K562 (cell line): ENCODE results near the gene GLIS2. TPM values are rescaled to one million over a fixed set of nuclear protein-coding genes. Genes with fewer than 3 reads are reported as not detected.

Experiments
- BACH1 ChIP-seq: fragments of 200-800 bp; sonication (Bioruptor generic); IDR thresholded peaks from 2 replicates; pipeline ENCODE4 v1.6.1; 2016; ENCODE audit warnings: missing genetic modification characterization, missing compliant biosample characterization
- CBFA2T3 ChIP-seq: fragments of 450-650 bp; IDR thresholded peaks from 2 replicates; pipeline ENCODE4 v1.6.1; 2017
- CHD4 ChIP-seq: fragments of 200-600 bp; sonication (generic); IDR thresholded peaks from 3 replicates; pipeline ENCODE4 v1.6.1; 2012; ENCODE audit warnings: low read depth, mild to moderate bottlenecking, mixed read lengths, low read length, inconsistent platforms; ENCODE audit not compliant: insufficient read depth, insufficient replicate concordance, poor library complexity, severe bottlenecking
- CXXC5 ChIP-seq: fragments of 250-450 bp; sonication (Bioruptor Pico); IDR thresholded peaks from 2 replicates; pipeline ENCODE4 v1.8.0; 2022; ENCODE audit warnings: inconsistent platforms, mild to moderate bottlenecking, moderate library complexity
- MBD2 ChIP-seq: sonication (generic); IDR thresholded peaks from 2 replicates; pipeline ENCODE4 v1.6.1; 2016; ENCODE audit warnings: low read depth, borderline replicate concordance
- NFIX ChIP-seq: fragments of 250-450 bp; sonication (Bioruptor Pico); IDR thresholded peaks from 2 replicates; pipeline ENCODE4 v1.4.0; 2020; ENCODE audit warnings: low read depth, mild to moderate bottlenecking, moderate library complexity
- POLR2H ChIP-seq: IDR thresholded peaks from 2 replicates; pipeline ENCODE4 v1.6.1; 2016; ENCODE audit warnings: missing genetic modification characterization, low read depth, mild to moderate bottlenecking, control low read depth, missing compliant biosample characterization, moderate library complexity
- RBFOX2 ChIP-seq: fragments of 200-400 bp; formaldehyde crosslinking; IDR thresholded peaks from 2 replicates; pipeline ENCODE4 v1.6.1; 2017; ENCODE audit warnings: low read depth, mild to moderate bottlenecking, low read length, moderate library complexity
- RBM15 ChIP-seq: fragments of 200-400 bp; formaldehyde crosslinking; IDR thresholded peaks from 2 replicates; pipeline ENCODE4 v1.6.1; 2018; ENCODE audit warnings: mild to moderate bottlenecking, low read length, moderate library complexity; ENCODE audit not compliant: insufficient read depth
- ZNF134 ChIP-seq: fragments of 250-450 bp; sonication (Bioruptor Pico); conservative IDR thresholded peaks from 2 replicates; pipeline ENCODE4 v1.4.0; 2020
- ZNF24 ChIP-seq: fragments of 450-650 bp; IDR thresholded peaks from 2 replicates; pipeline ENCODE4 v1.6.1; 2016
- polyA plus RNA-seq, 8 experiments: library from polyadenylated mRNA; depleted of rRNA in 4 of 8; stranded (reverse) in 5 of 8; unstranded in 3 of 8; fragments of >200 nt; fragmentation: Nextera tagmentation in 2 of 8; fragmentation: Illumina TruSeq in 1 of 8; extraction: Ambion mirVana in 2 of 8; extraction: Trizol in 1 of 8; gene quantifications; 2 replicates each; pipeline versions ENCODE4 v1.2.1 to v1.2.3, GENCODE V29; 2011 to 2014; ENCODE audit warnings: inconsistent platforms in 1 of 8, missing spikeins in 1 of 8
- total RNA-seq, 7 experiments: library from RNA; depleted of rRNA in 6 of 7; stranded (reverse); fragments of >200 nt in 6 of 7; fragmentation: Illumina TruSeq in 2 of 7; extraction: Trizol in 2 of 7; gene quantifications; 2 replicates each; pipeline versions ENCODE4 v1.2.1 to v1.2.3, GENCODE V29; 2011 to 2021; ENCODE audit warnings: low replicate concordance in 1 of 7
- TF ChIP-seq, protein P1 (sequence below): sonication (generic); formaldehyde crosslinking; IDR thresholded peaks from 2 replicates; pipeline ENCODE4 v1.9.0; 2022; ENCODE audit warnings: mild to moderate bottlenecking, missing genetic modification reagents
- TF ChIP-seq, protein P2 (sequence below), 2 experiments: fragments of 150-350 bp in 1 of 2; IDR thresholded peaks; 2 replicates each; pipeline ENCODE4 v1.6.1; 2012 to 2016; ENCODE audit warnings: low read depth in 2 of 2, low read length in 2 of 2, mild to moderate bottlenecking in 1 of 2, moderate library complexity in 1 of 2
- TF ChIP-seq, protein P3 (sequence below), 2 experiments: fragments of 200-800 bp in 1 of 2; sonication (Bioruptor generic) in 1 of 2; sonication (generic) in 1 of 2; formaldehyde crosslinking in 1 of 2; IDR thresholded peaks in 1 of 2; conservative IDR thresholded peaks in 1 of 2; 2 replicates each; pipeline versions ENCODE4 v1.5.0 to v1.6.1; 2016 to 2020; ENCODE audit warnings: missing compliant biosample characterization in 1 of 2, missing genetic modification characterization in 1 of 2, missing genetic modification reagents in 1 of 2
- TF ChIP-seq, protein P4 (sequence below): sonication (generic); formaldehyde crosslinking; IDR thresholded peaks from 2 replicates; pipeline ENCODE4 v1.8.0; 2023; ENCODE audit warnings: mild to moderate bottlenecking, missing genetic modification reagents
- TF ChIP-seq, protein P5 (sequence below): fragments of 450-650 bp; IDR thresholded peaks from 2 replicates; pipeline ENCODE4 v1.6.1; 2016; ENCODE audit warnings: low read depth, mild to moderate bottlenecking, moderate library complexity

Gene GLIS2
- total and polyA plus RNA-seq, 9 of the 15 experiments (the other 6 are each of a cell fraction or from before 2014, with no cell fraction given): 0.10 to 9.0 (median 0.57) TPM

DNA sequence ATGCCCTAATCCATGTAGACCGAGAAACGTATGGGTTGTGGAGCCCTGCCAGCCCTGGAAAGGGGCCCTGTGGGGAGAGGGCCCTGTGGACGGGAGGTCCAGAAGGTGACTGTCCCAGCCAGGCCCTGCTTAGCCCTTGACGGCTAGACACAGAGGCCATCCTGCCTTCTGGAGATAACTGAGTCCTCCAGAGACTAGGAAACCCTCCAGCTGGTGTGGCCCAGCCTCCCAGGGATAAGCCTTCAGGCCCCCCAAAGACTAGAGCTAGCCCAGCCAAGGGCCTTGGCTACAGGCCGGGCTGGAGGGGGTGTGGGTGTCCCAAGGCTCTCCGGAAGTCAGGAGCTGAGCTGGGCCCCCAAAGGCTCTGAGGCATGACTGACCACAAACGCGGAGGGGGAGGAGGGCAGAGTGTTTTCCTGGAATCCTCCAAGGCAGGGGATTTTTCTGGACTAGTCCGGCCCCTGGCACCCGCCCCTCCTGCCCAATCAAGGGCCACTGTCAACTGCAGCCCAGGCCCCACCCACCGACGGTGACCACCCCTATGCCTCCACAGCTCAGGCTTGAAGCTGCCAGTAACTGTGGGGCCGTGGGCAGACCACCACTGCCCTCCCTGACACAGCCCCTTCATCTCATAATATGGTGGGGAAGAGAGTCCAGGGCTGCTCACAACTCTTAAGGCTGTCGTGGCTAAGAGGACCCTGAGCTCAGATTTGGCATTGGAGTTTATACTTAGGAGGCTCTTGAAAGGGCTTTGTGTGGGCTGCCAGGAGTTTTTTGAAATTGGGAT, 54.9 kb downstream of the GLIS2 start (continued):
- TF ChIP-seq, protein P1, sequence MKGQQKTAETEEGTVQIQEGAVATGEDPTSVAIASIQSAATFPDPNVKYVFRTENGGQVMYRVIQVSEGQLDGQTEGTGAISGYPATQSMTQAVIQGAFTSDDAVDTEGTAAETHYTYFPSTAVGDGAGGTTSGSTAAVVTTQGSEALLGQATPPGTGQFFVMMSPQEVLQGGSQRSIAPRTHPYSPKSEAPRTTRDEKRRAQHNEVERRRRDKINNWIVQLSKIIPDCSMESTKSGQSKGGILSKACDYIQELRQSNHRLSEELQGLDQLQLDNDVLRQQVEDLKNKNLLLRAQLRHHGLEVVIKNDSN (CRISPR knock-in tag): no peak
- TF ChIP-seq, protein P2, sequence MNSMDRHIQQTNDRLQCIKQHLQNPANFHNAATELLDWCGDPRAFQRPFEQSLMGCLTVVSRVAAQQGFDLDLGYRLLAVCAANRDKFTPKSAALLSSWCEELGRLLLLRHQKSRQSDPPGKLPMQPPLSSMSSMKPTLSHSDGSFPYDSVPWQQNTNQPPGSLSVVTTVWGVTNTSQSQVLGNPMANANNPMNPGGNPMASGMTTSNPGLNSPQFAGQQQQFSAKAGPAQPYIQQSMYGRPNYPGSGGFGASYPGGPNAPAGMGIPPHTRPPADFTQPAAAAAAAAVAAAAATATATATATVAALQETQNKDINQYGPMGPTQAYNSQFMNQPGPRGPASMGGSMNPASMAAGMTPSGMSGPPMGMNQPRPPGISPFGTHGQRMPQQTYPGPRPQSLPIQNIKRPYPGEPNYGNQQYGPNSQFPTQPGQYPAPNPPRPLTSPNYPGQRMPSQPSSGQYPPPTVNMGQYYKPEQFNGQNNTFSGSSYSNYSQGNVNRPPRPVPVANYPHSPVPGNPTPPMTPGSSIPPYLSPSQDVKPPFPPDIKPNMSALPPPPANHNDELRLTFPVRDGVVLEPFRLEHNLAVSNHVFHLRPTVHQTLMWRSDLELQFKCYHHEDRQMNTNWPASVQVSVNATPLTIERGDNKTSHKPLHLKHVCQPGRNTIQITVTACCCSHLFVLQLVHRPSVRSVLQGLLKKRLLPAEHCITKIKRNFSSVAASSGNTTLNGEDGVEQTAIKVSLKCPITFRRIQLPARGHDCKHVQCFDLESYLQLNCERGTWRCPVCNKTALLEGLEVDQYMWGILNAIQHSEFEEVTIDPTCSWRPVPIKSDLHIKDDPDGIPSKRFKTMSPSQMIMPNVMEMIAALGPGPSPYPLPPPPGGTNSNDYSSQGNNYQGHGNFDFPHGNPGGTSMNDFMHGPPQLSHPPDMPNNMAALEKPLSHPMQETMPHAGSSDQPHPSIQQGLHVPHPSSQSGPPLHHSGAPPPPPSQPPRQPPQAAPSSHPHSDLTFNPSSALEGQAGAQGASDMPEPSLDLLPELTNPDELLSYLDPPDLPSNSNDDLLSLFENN (IDR thresholded peaks at IDR 0.05; ENCODE audit: low read depth in 2 of 2, low read length in 2 of 2): no peak
- TF ChIP-seq RBFOX2 (no peak), CBFA2T3 (peak; percentile 55), BACH1 (peak; percentile 25; the same call in 1 of the 2 replicates), CXXC5 (CRISPR knock-in tag) (peak; percentile 12; the same call in 1 of the 2 replicates), NFIX (CRISPR knock-in tag) (no peak), CHD4 (peak; percentile 29), RBM15 (no peak), ZNF24 (no peak), POLR2H (tag) (no peak), MBD2 (0 out of 2 replicates have a peak, but pooled peaks have one; percentile 26), ZNF134 (no peak)
- TF ChIP-seq, protein P3, sequence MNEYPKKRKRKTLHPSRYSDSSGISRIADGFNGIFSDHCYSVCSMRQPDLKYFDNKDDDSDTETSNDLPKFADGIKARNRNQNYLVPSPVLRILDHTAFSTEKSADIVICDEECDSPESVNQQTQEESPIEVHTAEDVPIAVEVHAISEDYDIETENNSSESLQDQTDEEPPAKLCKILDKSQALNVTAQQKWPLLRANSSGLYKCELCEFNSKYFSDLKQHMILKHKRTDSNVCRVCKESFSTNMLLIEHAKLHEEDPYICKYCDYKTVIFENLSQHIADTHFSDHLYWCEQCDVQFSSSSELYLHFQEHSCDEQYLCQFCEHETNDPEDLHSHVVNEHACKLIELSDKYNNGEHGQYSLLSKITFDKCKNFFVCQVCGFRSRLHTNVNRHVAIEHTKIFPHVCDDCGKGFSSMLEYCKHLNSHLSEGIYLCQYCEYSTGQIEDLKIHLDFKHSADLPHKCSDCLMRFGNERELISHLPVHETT (CRISPR knock-in tag; conservative IDR thresholded peaks at IDR 0.05 in 1 of 2, IDR thresholded peaks at IDR 0.05 in 1 of 2): no peak
- TF ChIP-seq, protein P4, sequence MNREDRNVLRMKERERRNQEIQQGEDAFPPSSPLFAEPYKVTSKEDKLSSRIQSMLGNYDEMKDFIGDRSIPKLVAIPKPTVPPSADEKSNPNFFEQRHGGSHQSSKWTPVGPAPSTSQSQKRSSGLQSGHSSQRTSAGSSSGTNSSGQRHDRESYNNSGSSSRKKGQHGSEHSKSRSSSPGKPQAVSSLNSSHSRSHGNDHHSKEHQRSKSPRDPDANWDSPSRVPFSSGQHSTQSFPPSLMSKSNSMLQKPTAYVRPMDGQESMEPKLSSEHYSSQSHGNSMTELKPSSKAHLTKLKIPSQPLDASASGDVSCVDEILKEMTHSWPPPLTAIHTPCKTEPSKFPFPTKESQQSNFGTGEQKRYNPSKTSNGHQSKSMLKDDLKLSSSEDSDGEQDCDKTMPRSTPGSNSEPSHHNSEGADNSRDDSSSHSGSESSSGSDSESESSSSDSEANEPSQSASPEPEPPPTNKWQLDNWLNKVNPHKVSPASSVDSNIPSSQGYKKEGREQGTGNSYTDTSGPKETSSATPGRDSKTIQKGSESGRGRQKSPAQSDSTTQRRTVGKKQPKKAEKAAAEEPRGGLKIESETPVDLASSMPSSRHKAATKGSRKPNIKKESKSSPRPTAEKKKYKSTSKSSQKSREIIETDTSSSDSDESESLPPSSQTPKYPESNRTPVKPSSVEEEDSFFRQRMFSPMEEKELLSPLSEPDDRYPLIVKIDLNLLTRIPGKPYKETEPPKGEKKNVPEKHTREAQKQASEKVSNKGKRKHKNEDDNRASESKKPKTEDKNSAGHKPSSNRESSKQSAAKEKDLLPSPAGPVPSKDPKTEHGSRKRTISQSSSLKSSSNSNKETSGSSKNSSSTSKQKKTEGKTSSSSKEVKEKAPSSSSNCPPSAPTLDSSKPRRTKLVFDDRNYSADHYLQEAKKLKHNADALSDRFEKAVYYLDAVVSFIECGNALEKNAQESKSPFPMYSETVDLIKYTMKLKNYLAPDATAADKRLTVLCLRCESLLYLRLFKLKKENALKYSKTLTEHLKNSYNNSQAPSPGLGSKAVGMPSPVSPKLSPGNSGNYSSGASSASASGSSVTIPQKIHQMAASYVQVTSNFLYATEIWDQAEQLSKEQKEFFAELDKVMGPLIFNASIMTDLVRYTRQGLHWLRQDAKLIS: no peak
- TF ChIP-seq, protein P5, sequence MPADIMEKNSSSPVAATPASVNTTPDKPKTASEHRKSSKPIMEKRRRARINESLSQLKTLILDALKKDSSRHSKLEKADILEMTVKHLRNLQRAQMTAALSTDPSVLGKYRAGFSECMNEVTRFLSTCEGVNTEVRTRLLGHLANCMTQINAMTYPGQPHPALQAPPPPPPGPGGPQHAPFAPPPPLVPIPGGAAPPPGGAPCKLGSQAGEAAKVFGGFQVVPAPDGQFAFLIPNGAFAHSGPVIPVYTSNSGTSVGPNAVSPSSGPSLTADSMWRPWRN: no peak
